GM23338 (cell line): Measurements from ENCODE around the gene PAK1. TPM values are rescaled to one million over a fixed set of nuclear protein-coding genes. Genes with fewer than 3 reads are reported as not detected.

Experiments used
- ATAC-seq: fragments of 200-7000 bp; cut with Tn5 transposase; 3 replicates; pipeline ENCODE4 v1.9.1; 2020
- DNase-seq: peaks from one replicate; pipeline ENCODE4 v3.0.0-alpha.2; 2015; ENCODE audit warnings: low spot score
- H2AFZ ChIP-seq: fragments of 200-600 bp; sonication (generic); 2 replicates; pipeline ENCODE4 v1.8.0; 2016; ENCODE audit warnings: antibody characterized with exemption, mild to moderate bottlenecking, moderate library complexity
- H3F3A ChIP-seq: fragments of 200-600 bp; sonication (generic); replicated peaks from 2 replicates; pipeline ENCODE4 v1.8.0; 2017; ENCODE audit warnings: antibody characterized with exemption, mixed run types, low read depth
- H3K27ac ChIP-seq: fragments of 200-600 bp; sonication (generic); 2 replicates; pipeline ENCODE4 v1.6.1; 2016; ENCODE audit warnings: low read depth
- H3K27me3 ChIP-seq: fragments of 200-600 bp; sonication (generic); 2 replicates; pipeline ENCODE4 v1.8.0; 2016; ENCODE audit warnings: mild to moderate bottlenecking, mixed run types, moderate library complexity; ENCODE audit not compliant: insufficient read depth
- H3K36me3 ChIP-seq: fragments of 200-600 bp; sonication (generic); 2 replicates; pipeline ENCODE4 v1.8.0; 2016; ENCODE audit warnings: mild to moderate bottlenecking; ENCODE audit not compliant: insufficient read depth
- H3K4me1 ChIP-seq: fragments of 200-600 bp; sonication (generic); 2 replicates; pipeline ENCODE4 v1.8.0; 2016; ENCODE audit warnings: mild to moderate bottlenecking, moderate library complexity; ENCODE audit not compliant: insufficient read depth
- H3K4me2 ChIP-seq: fragments of 200-600 bp; sonication (generic); 2 replicates; pipeline ENCODE4 v1.7.1; 2017; ENCODE audit warnings: mixed run types
- H3K4me3 ChIP-seq: fragments of 200-600 bp; sonication (generic); 2 replicates; pipeline ENCODE4 v1.6.1; 2016; ENCODE audit warnings: mixed run types
- H3K79me2 ChIP-seq: fragments of 200-600 bp; sonication (generic); replicated peaks from 2 replicates; pipeline ENCODE4 v1.8.0; 2017; ENCODE audit warnings: mild to moderate bottlenecking; ENCODE audit not compliant: insufficient read depth
- H3K9me2 ChIP-seq: fragments of 200-600 bp; sonication (generic); 2 replicates; pipeline ENCODE4 v1.8.0; 2017; ENCODE audit not compliant: insufficient read depth
- H4K20me1 ChIP-seq: fragments of 200-600 bp; sonication (generic); replicated peaks from 2 replicates; pipeline ENCODE4 v1.8.0; 2017; ENCODE audit warnings: mild to moderate bottlenecking; ENCODE audit not compliant: insufficient read depth
- H3K27ac Mint-ChIP-seq: 2 replicates; pipeline ENCODE4 v1.8.0; 2020; ENCODE audit warnings: inconsistent platforms, mild to moderate bottlenecking, moderate library complexity, mixed read lengths
- H3K27me3 Mint-ChIP-seq: 3 replicates; pipeline ENCODE4 v1.8.0; 2022; ENCODE audit warnings: low read depth, mild to moderate bottlenecking, moderate library complexity, mixed read lengths, inconsistent platforms; ENCODE audit not compliant: insufficient read depth, poor library complexity
- H3K36me3 Mint-ChIP-seq: 3 replicates; pipeline ENCODE4 v1.8.0; 2021; ENCODE audit warnings: low read depth, mild to moderate bottlenecking, inconsistent platforms, moderate library complexity, mixed read lengths
- H3K4me1 Mint-ChIP-seq: 3 replicates; pipeline ENCODE4 v1.8.0; 2020; ENCODE audit warnings: mild to moderate bottlenecking, inconsistent platforms, mixed read lengths
- H3K4me3 Mint-ChIP-seq: 3 replicates; pipeline ENCODE4 v1.8.0; 2021; ENCODE audit warnings: moderate library complexity, mild to moderate bottlenecking, inconsistent platforms, mixed read lengths
- H3K9me3 Mint-ChIP-seq: 3 replicates; pipeline ENCODE4 v1.8.0; 2020; ENCODE audit warnings: moderate library complexity, mild to moderate bottlenecking, inconsistent platforms, mixed read lengths
- CREB1 ChIP-seq: fragments of 250-450 bp; sonication (Bioruptor Pico); IDR thresholded peaks from 2 replicates; pipeline ENCODE4 v1.5.0; 2020; ENCODE audit warnings: low read depth, mild to moderate bottlenecking, moderate library complexity
- EZH2 ChIP-seq: fragments of 200-600 bp; sonication (generic); IDR thresholded peaks from one replicate; pipeline ENCODE4 v1.8.0; 2017; ENCODE audit warnings: antibody characterized with exemption, mild to moderate bottlenecking, low read depth; ENCODE audit not compliant: unreplicated experiment
- NANOG ChIP-seq: IDR thresholded peaks from 2 replicates; pipeline ENCODE4 v1.6.1; 2016; ENCODE audit warnings: antibody characterized with exemption, borderline replicate concordance
- POLR2AphosphoS5 ChIP-seq: IDR thresholded peaks from 2 replicates; pipeline ENCODE4 v1.6.1; 2016; ENCODE audit warnings: antibody characterized with exemption, low read depth
- STAT1 ChIP-seq: IDR thresholded peaks from one replicate; pipeline ENCODE4 v1.6.1; 2016; ENCODE audit warnings: antibody characterized with exemption; ENCODE audit not compliant: unreplicated experiment
- ZNF331 ChIP-seq: fragments of 250-450 bp; sonication (Bioruptor Pico); IDR thresholded peaks from 2 replicates; pipeline ENCODE4 v1.5.0; 2020; ENCODE audit warnings: low read depth, mild to moderate bottlenecking, moderate library complexity
- polyA plus RNA-seq: library from polyadenylated mRNA; unstranded; fragments of >200 nt; fragmentation: Nextera tagmentation; extraction: Ambion mirVana; gene quantifications from 2 replicates; pipeline ENCODE4 v1.2.1, GENCODE V29; 2016
- total RNA-seq: library from RNA; depleted of rRNA; stranded (reverse); fragments of >200 nt; shearing (Covaris generic); gene quantifications from 2 replicates; pipeline ENCODE4 v1.2.3, GENCODE V29; 2014
- TF ChIP-seq, protein P1 (sequence below): IDR thresholded peaks from 2 replicates; pipeline ENCODE4 v1.6.1; 2016; ENCODE audit warnings: antibody characterized with exemption
- TF ChIP-seq, protein P2 (sequence below): IDR thresholded peaks from one replicate; pipeline ENCODE4 v1.6.1; 2018; ENCODE audit warnings: antibody characterized with exemption; ENCODE audit not compliant: unreplicated experiment
- TF ChIP-seq, protein P3 (sequence below): fragments of 250-450 bp; sonication (Bioruptor Pico); IDR thresholded peaks from 2 replicates; pipeline ENCODE4 v1.5.0; 2020; ENCODE audit warnings: mild to moderate bottlenecking, moderate library complexity

The PAK1 gene
- total and polyA plus RNA-seq, 2 experiments from 2014 or later, result 102 to 175 TPM

DNA sequence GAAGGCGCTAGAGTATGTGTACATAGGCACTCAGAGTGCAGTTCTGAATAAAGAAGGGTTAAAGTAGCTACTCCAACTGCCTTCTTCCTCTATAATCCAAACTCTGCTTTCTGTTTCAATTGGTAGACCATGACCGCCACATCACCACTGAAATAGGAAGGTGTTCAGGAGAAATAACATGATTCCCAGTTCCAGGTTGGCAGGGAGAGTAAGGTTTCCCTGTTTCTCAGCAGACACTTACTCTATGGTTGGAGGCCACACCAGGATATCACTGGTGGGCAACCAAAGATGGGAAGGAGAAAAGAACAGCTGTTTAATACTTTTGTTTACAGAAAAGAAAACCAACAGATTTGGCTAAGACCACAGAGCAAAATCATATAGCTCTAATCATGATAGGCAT lies 37.9 kb downstream of the PAK1 start (continued):
- TF ChIP-seq, protein P1, sequence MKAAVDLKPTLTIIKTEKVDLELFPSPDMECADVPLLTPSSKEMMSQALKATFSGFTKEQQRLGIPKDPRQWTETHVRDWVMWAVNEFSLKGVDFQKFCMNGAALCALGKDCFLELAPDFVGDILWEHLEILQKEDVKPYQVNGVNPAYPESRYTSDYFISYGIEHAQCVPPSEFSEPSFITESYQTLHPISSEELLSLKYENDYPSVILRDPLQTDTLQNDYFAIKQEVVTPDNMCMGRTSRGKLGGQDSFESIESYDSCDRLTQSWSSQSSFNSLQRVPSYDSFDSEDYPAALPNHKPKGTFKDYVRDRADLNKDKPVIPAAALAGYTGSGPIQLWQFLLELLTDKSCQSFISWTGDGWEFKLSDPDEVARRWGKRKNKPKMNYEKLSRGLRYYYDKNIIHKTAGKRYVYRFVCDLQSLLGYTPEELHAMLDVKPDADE, result no peak
- TF ChIP-seq, protein P2, sequence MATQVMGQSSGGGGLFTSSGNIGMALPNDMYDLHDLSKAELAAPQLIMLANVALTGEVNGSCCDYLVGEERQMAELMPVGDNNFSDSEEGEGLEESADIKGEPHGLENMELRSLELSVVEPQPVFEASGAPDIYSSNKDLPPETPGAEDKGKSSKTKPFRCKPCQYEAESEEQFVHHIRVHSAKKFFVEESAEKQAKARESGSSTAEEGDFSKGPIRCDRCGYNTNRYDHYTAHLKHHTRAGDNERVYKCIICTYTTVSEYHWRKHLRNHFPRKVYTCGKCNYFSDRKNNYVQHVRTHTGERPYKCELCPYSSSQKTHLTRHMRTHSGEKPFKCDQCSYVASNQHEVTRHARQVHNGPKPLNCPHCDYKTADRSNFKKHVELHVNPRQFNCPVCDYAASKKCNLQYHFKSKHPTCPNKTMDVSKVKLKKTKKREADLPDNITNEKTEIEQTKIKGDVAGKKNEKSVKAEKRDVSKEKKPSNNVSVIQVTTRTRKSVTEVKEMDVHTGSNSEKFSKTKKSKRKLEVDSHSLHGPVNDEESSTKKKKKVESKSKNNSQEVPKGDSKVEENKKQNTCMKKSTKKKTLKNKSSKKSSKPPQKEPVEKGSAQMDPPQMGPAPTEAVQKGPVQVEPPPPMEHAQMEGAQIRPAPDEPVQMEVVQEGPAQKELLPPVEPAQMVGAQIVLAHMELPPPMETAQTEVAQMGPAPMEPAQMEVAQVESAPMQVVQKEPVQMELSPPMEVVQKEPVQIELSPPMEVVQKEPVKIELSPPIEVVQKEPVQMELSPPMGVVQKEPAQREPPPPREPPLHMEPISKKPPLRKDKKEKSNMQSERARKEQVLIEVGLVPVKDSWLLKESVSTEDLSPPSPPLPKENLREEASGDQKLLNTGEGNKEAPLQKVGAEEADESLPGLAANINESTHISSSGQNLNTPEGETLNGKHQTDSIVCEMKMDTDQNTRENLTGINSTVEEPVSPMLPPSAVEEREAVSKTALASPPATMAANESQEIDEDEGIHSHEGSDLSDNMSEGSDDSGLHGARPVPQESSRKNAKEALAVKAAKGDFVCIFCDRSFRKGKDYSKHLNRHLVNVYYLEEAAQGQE, result no peak
- no peak for TF ChIP-seq ZNF331 (CRISPR knock-in tag)
- no peak for TF ChIP-seq POLR2AphosphoS5
- TF ChIP-seq NANOG, result no peak
- TF ChIP-seq STAT1, result no peak

DNA sequence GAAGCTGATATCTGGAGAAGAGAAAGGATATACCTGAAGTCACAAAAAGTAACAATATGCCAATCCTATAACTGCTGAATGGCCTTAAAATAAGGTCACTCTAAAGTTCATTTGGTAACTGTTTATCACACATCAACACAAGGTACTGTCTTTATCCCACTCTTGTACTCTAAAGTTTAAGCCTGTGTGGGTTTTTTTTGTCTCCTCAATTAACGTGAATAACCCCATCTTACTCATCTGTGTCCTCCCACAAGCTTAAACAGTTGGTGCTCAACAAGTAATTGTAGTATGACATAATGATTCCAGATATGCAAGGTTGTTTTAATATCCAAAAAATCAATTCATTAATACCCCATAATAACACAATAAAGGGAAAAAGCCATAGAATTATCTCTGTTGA lies 42.1 kb downstream of the PAK1 start:
- peaks cover 3% of the 10 kb centered on the region for H3K27me3 Mint-ChIP-seq
- no peak for ATAC-seq
- Histone ChIP-seq H3K4me3 (no peak overlapping the region), H3K4me1 (peaks cover 15% of the 10 kb centered on the region), H3K36me3 (no peaks in the 10 kb centered on the region), H3K27ac (no peak overlapping the region), H2AFZ (no peak overlapping the region), H3K27me3 (no peaks in the 10 kb centered on the region), H3K4me2 (no peak overlapping the region), H3F3A (no peaks in the 10 kb centered on the region), H3K9me2 (no peaks in the 10 kb centered on the region), H3K79me2 (peaks cover 98% of the 10 kb centered on the region), H4K20me1 (no peaks in the 10 kb centered on the region; the same call in 1 of the 2 replicates)
- no peak overlapping the region for H3K27ac Mint-ChIP-seq
- no peak overlapping the region for H3K4me3 Mint-ChIP-seq
- DNase-seq, result no peak
- H3K36me3 Mint-ChIP-seq, result 0 out of 3 replicates have a peak, but pooled peaks cover 2% of the 10 kb centered on the region
- H3K9me3 Mint-ChIP-seq, result no peaks in the 10 kb centered on the region
- peaks cover 33% of the 10 kb centered on the region for H3K4me1 Mint-ChIP-seq
- TF ChIP-seq, protein P3, sequence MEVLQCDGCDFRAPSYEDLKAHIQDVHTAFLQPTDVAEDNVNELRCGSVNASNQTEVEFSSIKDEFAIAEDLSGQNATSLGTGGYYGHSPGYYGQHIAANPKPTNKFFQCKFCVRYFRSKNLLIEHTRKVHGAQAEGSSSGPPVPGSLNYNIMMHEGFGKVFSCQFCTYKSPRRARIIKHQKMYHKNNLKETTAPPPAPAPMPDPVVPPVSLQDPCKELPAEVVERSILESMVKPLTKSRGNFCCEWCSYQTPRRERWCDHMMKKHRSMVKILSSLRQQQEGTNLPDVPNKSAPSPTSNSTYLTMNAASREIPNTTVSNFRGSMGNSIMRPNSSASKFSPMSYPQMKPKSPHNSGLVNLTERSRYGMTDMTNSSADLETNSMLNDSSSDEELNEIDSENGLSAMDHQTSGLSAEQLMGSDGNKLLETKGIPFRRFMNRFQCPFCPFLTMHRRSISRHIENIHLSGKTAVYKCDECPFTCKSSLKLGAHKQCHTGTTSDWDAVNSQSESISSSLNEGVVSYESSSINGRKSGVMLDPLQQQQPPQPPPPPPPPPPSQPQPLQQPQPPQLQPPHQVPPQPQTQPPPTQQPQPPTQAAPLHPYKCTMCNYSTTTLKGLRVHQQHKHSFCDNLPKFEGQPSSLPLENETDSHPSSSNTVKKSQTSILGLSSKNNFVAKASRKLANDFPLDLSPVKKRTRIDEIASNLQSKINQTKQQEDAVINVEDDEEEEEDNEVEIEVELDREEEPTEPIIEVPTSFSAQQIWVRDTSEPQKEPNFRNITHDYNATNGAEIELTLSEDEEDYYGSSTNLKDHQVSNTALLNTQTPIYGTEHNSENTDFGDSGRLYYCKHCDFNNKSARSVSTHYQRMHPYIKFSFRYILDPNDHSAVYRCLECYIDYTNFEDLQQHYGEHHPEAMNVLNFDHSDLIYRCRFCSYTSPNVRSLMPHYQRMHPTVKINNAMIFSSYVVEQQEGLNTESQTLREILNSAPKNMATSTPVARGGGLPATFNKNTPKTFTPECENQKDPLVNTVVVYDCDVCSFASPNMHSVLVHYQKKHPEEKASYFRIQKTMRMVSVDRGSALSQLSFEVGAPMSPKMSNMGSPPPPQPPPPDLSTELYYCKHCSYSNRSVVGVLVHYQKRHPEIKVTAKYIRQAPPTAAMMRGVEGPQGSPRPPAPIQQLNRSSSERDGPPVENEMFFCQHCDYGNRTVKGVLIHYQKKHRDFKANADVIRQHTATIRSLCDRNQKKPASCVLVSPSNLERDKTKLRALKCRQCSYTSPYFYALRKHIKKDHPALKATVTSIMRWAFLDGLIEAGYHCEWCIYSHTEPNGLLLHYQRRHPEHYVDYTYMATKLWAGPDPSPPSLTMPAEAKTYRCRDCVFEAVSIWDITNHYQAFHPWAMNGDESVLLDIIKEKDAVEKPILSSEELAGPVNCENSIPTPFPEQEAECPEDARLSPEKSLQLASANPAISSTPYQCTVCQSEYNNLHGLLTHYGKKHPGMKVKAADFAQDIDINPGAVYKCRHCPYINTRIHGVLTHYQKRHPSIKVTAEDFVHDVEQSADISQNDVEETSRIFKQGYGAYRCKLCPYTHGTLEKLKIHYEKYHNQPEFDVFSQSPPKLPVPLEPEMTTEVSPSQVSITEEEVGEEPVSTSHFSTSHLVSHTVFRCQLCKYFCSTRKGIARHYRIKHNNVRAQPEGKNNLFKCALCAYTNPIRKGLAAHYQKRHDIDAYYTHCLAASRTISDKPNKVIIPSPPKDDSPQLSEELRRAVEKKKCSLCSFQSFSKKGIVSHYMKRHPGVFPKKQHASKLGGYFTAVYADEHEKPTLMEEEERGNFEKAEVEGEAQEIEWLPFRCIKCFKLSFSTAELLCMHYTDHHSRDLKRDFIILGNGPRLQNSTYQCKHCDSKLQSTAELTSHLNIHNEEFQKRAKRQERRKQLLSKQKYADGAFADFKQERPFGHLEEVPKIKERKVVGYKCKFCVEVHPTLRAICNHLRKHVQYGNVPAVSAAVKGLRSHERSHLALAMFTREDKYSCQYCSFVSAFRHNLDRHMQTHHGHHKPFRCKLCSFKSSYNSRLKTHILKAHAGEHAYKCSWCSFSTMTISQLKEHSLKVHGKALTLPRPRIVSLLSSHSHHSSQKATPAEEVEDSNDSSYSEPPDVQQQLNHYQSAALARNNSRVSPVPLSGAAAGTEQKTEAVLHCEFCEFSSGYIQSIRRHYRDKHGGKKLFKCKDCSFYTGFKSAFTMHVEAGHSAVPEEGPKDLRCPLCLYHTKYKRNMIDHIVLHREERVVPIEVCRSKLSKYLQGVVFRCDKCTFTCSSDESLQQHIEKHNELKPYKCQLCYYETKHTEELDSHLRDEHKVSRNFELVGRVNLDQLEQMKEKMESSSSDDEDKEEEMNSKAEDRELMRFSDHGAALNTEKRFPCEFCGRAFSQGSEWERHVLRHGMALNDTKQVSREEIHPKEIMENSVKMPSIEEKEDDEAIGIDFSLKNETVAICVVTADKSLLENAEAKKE (CRISPR knock-in tag), result no peak
- TF ChIP-seq EZH2 (no peak), ZNF331 (CRISPR knock-in tag) (no peak), NANOG (no peak), CREB1 (CRISPR knock-in tag) (no peak)
- TF ChIP-seq, protein P1, result no peak
- TF ChIP-seq, protein P2, result no peak
